CD8-positive, alpha-beta memory T cell (primary cell): ENCODE measurements around the gene CDIP1. TPM values are rescaled to one million over a fixed set of nuclear protein-coding genes. Genes with fewer than 3 reads are reported as not detected.

Experiments
- CTCF ChIA-PET: fragments of 350-600 bp; sonication (Branson Sonifier 250); formaldehyde crosslinking; loops from one replicate; lab custom pipeline; 2021; ENCODE audit warnings: antibody characterized with exemption; lab: Charles Lee
- POLR2A ChIA-PET: fragments of 350-600 bp; sonication (Branson Sonifier 250); formaldehyde crosslinking; loops from one replicate; lab custom pipeline; 2021; ENCODE audit warnings: antibody characterized with exemption; lab: Charles Lee
- DNase-seq, 5 donors: peaks; one replicate each; pipeline versions ENCODE4 v3.0.0 to v3.0.0-alpha.2; 2020 to 2022; ENCODE audit warnings: mixed read lengths in 1 of 5
- H3K27ac ChIP-seq: one replicate; pipeline ENCODE4 v1.7.0; 2013; ENCODE audit warnings: low read depth, mild to moderate bottlenecking, low read length, moderate library complexity
- H3K27me3 ChIP-seq: 2 replicates; pipeline ENCODE4 v1.7.0; 2013; ENCODE audit warnings: low read length, mild to moderate bottlenecking; ENCODE audit not compliant: insufficient read depth, poor library complexity, severe bottlenecking
- H3K36me3 ChIP-seq: 2 replicates; pipeline ENCODE4 v1.7.0; 2013; ENCODE audit warnings: mild to moderate bottlenecking, low read length, moderate library complexity; ENCODE audit not compliant: insufficient read depth
- H3K4me1 ChIP-seq: 2 replicates; pipeline ENCODE4 v1.7.0; 2013; ENCODE audit warnings: mild to moderate bottlenecking, low read length, moderate library complexity; ENCODE audit not compliant: insufficient read depth
- H3K4me3 ChIP-seq: 2 replicates; pipeline ENCODE4 v1.7.0; 2013; ENCODE audit warnings: mild to moderate bottlenecking, low read length
- H3K9me3 ChIP-seq: 2 replicates; pipeline ENCODE4 v1.7.0; 2013; ENCODE audit warnings: mild to moderate bottlenecking, low read length
- H3K27ac Mint-ChIP-seq, 8 donors: one replicate each; pipeline ENCODE4 v1.8.0; 2020 to 2021; ENCODE audit warnings: mixed read lengths in 8 of 8, mild to moderate bottlenecking in 6 of 8, inconsistent platforms in 3 of 8, moderate library complexity in 3 of 8
- H3K27me3 Mint-ChIP-seq, 2 donors: one replicate each; pipeline ENCODE4 v1.8.0; 2020 to 2021; ENCODE audit warnings: mixed read lengths in 2 of 2, mild to moderate bottlenecking in 1 of 2, moderate library complexity in 1 of 2
- H3K36me3 Mint-ChIP-seq, 3 donors: one replicate each; pipeline ENCODE4 v1.8.0; 2020 to 2021; ENCODE audit warnings: mixed read lengths in 3 of 3, inconsistent platforms in 1 of 3, mild to moderate bottlenecking in 1 of 3
- H3K4me1 Mint-ChIP-seq, 3 donors: one replicate each; pipeline ENCODE4 v1.8.0; 2020 to 2021; ENCODE audit warnings: mixed read lengths in 3 of 3, inconsistent platforms in 1 of 3, mild to moderate bottlenecking in 1 of 3
- H3K4me3 Mint-ChIP-seq, 7 donors: one replicate each; pipeline ENCODE4 v1.8.0; 2020 to 2021; ENCODE audit warnings: mixed read lengths in 7 of 7, mild to moderate bottlenecking in 6 of 7, moderate library complexity in 4 of 7, inconsistent platforms in 2 of 7
- H3K9me3 Mint-ChIP-seq, 5 donors: one replicate each; pipeline ENCODE4 v1.8.0; 2020 to 2022; ENCODE audit warnings: mixed read lengths in 5 of 5, mild to moderate bottlenecking in 3 of 5, moderate library complexity in 2 of 5, inconsistent platforms in 1 of 5
- polyA plus RNA-seq: library from polyadenylated mRNA; unstranded; fragments of 300-500 nt; fragmentation: Illumina TruSeq; gene quantifications from one replicate; pipeline ENCODE4 v1.2.3, GENCODE V29; 2021
- total RNA-seq, 2 experiments: library from RNA; stranded (reverse); gene quantifications; one replicate each; pipeline ENCODE4 v1.2.3, GENCODE V29; 2021

The CDIP1 gene
- total and polyA plus RNA-seq, 3 experiments from 2014 or later, result 21.8 to 32.1 (median 28.4) TPM

DNA sequence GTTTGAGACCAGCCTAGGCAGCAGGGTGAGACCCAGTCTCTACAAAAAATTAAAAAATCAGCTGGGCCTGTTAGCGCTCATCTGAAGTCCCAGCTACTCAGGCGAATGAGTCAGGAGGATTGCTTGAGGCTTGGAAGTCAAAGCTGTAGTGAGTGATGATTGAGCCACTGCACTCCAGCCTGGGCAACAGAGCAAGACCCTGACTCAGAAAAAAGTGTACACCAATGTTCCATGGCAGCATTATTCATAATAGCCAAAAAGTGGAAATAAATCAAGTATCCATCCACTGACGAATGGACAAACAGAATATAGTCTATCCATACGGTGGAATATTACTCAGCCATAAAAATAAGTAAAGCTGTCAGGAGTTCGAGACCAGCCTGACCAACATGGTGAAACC lies 66.7 kb downstream of the CDIP1 start:
- DNase-seq, result no peak
- peaks cover 25 to 40% (median 39%) of the 10 kb centered on the region in 3 donors for H3K4me1 Mint-ChIP-seq
- peaks cover 2 to 30% (median 5%) of the 10 kb centered on the region in 3 donors for H3K36me3 Mint-ChIP-seq
- H3K4me3 Mint-ChIP-seq, result peak overlapping the region in 1 of 7 donors; percentile 65
- H3K27ac ChIP-seq, result no peak overlapping the region
- no peaks in the 10 kb centered on the region for H3K27me3 ChIP-seq
- POLR2A ChIA-PET, result interaction anchor here (1.3 kb wide), 1 partner anchor 34 kb away, joined by 3 read pairs; no protein-coding TSS in a partner anchor
- no peaks in the 10 kb centered on the region for H3K9me3 Mint-ChIP-seq
- H3K4me1 ChIP-seq, result peaks cover 27% of the 10 kb centered on the region
- no peaks in the 10 kb centered on the region for H3K9me3 ChIP-seq
- H3K27me3 Mint-ChIP-seq, result no peaks in the 10 kb centered on the region
- no peak overlapping the region for H3K4me3 ChIP-seq
- H3K27ac Mint-ChIP-seq, result peak overlapping the region in 6 of 8 donors; percentile 40 to 89 (median 57)
- CTCF ChIA-PET, result interaction anchor here (1.7 to 1.9 kb wide), 2 partner anchors 33 to 35 kb away, joined by 4 to 5 read pairs; no protein-coding TSS in a partner anchor
- peaks cover 5% of the 10 kb centered on the region for H3K36me3 ChIP-seq

GRCh38 chr16:4468972-4469371 lies 69.6 kb downstream of the CDIP1 start:
- H3K4me3 ChIP-seq, result no peak overlapping the region
- no peaks in the 10 kb centered on the region for H3K9me3 ChIP-seq
- no peaks in the 10 kb centered on the region for H3K27me3 Mint-ChIP-seq
- DNase-seq, result no peak
- H3K4me1 ChIP-seq, result peaks cover 30% of the 10 kb centered on the region
- H3K27ac Mint-ChIP-seq, result peak overlapping the region in 5 of 8 donors; percentile 23 to 68 (median 54)
- no peak overlapping the region for H3K27ac ChIP-seq
- no peaks in the 10 kb centered on the region for H3K9me3 Mint-ChIP-seq
- H3K36me3 ChIP-seq, result peaks cover 12% of the 10 kb centered on the region
- H3K4me1 Mint-ChIP-seq, result peaks cover 35 to 47% (median 44%) of the 10 kb centered on the region in 3 donors
- ChIA-PET CTCF (interaction anchor here (1.7 kb wide), 1 partner anchor 9 kb away, joined by 4 read pairs; no protein-coding TSS in a partner anchor), POLR2A (interaction anchor here (0.5 kb wide), 1 partner anchor 33 kb away, joined by 3 read pairs; no protein-coding TSS in a partner anchor)
- H3K4me3 Mint-ChIP-seq, result no peak overlapping the region
- H3K27me3 ChIP-seq, result no peaks in the 10 kb centered on the region
- H3K36me3 Mint-ChIP-seq, result peaks cover 7 to 49% (median 15%) of the 10 kb centered on the region in 3 donors

GRCh38 chr16:4467916-4468315 lies 70.7 kb downstream of the CDIP1 start:
- H3K36me3 Mint-ChIP-seq, result peaks cover 7 to 58% (median 15%) of the 10 kb centered on the region in 3 donors
- H3K36me3 ChIP-seq, result peaks cover 12% of the 10 kb centered on the region
- POLR2A ChIA-PET, result no interaction called here

DNA sequence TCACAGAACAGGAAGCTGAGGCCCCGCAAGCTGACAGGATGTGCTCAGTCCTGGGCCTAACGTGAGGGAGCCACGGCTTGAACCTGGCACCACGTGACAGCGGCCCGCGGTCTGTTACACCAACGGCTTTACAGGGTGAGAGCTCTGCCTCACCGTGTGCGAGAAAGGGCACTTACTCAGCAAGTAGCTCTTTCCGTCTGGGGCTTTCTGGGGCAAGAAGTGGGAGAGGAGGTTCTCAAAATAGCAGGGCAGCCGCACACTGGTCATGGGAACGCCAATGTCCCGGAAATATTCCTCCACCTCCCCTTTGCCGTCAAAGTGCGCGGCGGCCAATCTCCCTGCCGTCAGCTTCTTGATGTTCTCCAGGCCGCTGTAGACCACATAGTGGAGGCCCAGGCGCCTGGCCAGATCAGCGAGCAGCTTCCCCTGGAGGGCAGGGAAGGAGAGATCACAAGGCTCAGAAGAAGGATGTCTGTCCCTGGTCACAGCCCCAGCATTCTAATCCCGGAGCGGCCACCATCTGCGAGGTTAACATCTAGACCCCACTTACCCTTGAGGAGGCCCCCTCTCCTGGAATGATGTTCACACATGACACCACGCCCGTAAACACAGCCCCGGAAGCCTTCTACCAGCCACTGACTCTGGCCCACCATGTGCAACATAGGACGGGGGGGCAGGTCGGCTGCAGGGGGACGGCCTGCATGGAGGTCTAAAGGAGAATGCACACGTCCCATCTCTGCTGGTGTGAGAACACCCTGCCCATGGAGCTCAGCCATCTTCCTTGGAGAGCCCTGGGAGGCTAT lies 72.4 kb downstream of the CDIP1 start:
- Histone ChIP-seq H3K27me3 (no peaks in the 10 kb centered on the region), H3K4me3 (peak overlapping the region; percentile 22), H3K36me3 (peaks cover 12% of the 10 kb centered on the region), H3K4me1 (peaks cover 25% of the 10 kb centered on the region), H3K9me3 (no peaks in the 10 kb centered on the region), H3K27ac (peak overlapping the region; percentile 73)
- Mint-ChIP-seq H3K27ac (peak overlapping the region; percentile 92 to 98 (median 96)), H3K4me3 (peak overlapping the region; percentile 58 to 74 (median 69)), H3K27me3 (no peaks in the 10 kb centered on the region), H3K4me1 (peaks cover 23 to 31% (median 26%) of the 10 kb centered on the region in 3 donors), H3K9me3 (no peaks in the 10 kb centered on the region), H3K36me3 (peaks cover 7 to 64% (median 15%) of the 10 kb centered on the region in 3 donors)
- DNase-seq, result peak in 4 of 5 donors; percentile 71 to 88 (median 74)
- CTCF ChIA-PET, result interaction anchor here (0.9 to 2.7 kb wide), 7 partner anchors 11 to 83 kb away, joined by 3 to 19 read pairs (median 3); partner anchors contain the start of gene HMOX2
- POLR2A ChIA-PET, result interaction anchor here (0.6 to 2.2 kb wide), 10 partner anchors 8 to 149 kb away, joined by 3 to 9 read pairs (median 5); partner anchors contain the start of genes CDIP1, CORO7, HMOX2 and NMRAL1

More at GRCh38 chr16:4467916-4468315, 70.7 kb downstream of the CDIP1 start:
- Histone ChIP-seq H3K27me3 (no peaks in the 10 kb centered on the region), H3K4me3 (no peak overlapping the region), H3K4me1 (peaks cover 28% of the 10 kb centered on the region), H3K9me3 (no peaks in the 10 kb centered on the region), H3K27ac (no peak overlapping the region)
- no peaks in the 10 kb centered on the region for H3K27me3 Mint-ChIP-seq
- DNase-seq, result no peak
- H3K27ac Mint-ChIP-seq, result peak overlapping the region in 1 of 8 donors; percentile 98
- CTCF ChIA-PET, result interaction anchor here (1.0 kb wide), 1 partner anchor 38 kb away, joined by 3 read pairs; no protein-coding TSS in a partner anchor
- H3K9me3 Mint-ChIP-seq, result no peaks in the 10 kb centered on the region
- H3K4me1 Mint-ChIP-seq, result peaks cover 30 to 40% (median 34%) of the 10 kb centered on the region in 3 donors
- no peak overlapping the region for H3K4me3 Mint-ChIP-seq

DNA sequence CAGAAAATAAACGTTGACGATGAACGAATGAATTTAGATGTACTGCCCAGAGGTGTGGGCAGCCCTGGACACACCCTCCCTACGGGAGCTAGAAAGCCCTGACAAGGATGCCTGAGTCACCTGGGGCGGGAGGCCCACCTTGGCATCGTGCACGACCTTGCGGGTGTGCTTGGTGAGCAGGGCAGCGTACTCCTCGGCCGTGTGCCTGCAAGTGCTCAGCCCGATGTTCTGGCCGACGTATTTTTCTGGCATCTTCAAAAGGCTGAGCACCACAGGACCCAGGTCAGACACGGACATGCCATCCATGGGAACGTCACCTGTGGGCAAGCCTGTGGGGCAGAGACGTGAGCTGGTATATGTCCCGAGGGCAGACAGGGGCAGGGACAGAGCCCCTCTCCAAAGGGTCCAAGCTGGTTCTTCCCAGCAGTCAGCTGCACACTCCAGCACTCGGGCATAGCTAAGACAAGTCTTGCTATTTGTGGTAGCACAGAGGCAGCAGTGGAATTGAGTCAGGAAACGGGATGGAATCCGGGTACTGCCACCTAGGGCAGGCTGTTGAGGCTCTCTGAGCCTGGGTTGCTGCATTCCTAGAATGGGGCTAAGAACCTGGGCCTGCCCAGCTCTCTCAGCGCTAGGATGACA lies 74.9 kb downstream of the CDIP1 start:
- Histone ChIP-seq H3K4me1 (peaks cover 39% of the 10 kb centered on the region), H3K4me3 (no peak overlapping the region), H3K27me3 (no peaks in the 10 kb centered on the region), H3K36me3 (peaks cover 12% of the 10 kb centered on the region), H3K27ac (no peak overlapping the region), H3K9me3 (no peaks in the 10 kb centered on the region)
- no peak overlapping the region for H3K4me3 Mint-ChIP-seq
- H3K4me1 Mint-ChIP-seq, result peaks cover 34 to 41% (median 40%) of the 10 kb centered on the region in 3 donors
- no peaks in the 10 kb centered on the region for H3K9me3 Mint-ChIP-seq
- POLR2A ChIA-PET, result interaction anchor here (1.1 kb wide), 1 partner anchor 11 kb away, joined by 10 read pairs; no protein-coding TSS in a partner anchor
- H3K27ac Mint-ChIP-seq, result peak overlapping the region in 5 of 8 donors; percentile 23 to 87 (median 78)
- H3K27me3 Mint-ChIP-seq, result no peaks in the 10 kb centered on the region
- peaks cover 7 to 73% (median 14%) of the 10 kb centered on the region in 3 donors for H3K36me3 Mint-ChIP-seq
- no peak for DNase-seq
- CTCF ChIA-PET, result no interaction called here

- DNase-seq, result no peak
- ChIA-PET CTCF (interaction anchor here (1.1 to 1.6 kb wide), 2 partner anchors 45 to 88 kb away, joined by 3 to 5 read pairs; no protein-coding TSS in a partner anchor), POLR2A (interaction anchor here (0.9 kb wide), 1 partner anchor 46 kb away, joined by 3 read pairs; no protein-coding TSS in a partner anchor)
- H3K27me3 Mint-ChIP-seq, result no peaks in the 10 kb centered on the region
- Histone ChIP-seq H3K4me3 (no peak overlapping the region), H3K27ac (no peak overlapping the region), H3K36me3 (peaks cover 12% of the 10 kb centered on the region), H3K9me3 (no peaks in the 10 kb centered on the region), H3K27me3 (no peaks in the 10 kb centered on the region), H3K4me1 (peaks cover 30% of the 10 kb centered on the region)
- peaks cover 32 to 37% (median 32%) of the 10 kb centered on the region in 3 donors for H3K4me1 Mint-ChIP-seq
- H3K4me3 Mint-ChIP-seq, result no peak overlapping the region
- peaks cover 7 to 68% (median 7%) of the 10 kb centered on the region in 3 donors for H3K36me3 Mint-ChIP-seq
- peak overlapping the region in 4 of 8 donors; percentile 14 to 76 (median 52) for H3K27ac Mint-ChIP-seq
- no peaks in the 10 kb centered on the region for H3K9me3 Mint-ChIP-seq
Observed at GRCh38 chr16:4461250-4462085, 77.1 kb downstream of the CDIP1 start.

- ChIA-PET CTCF (interaction anchor here (1.1 to 1.8 kb wide), 3 partner anchors 17 to 89 kb away, joined by 3 to 6 read pairs (median 5); no protein-coding TSS in a partner anchor), POLR2A (interaction anchor here (0.7 to 0.9 kb wide), 2 partner anchors 45 to 83 kb away, joined by 3 to 9 read pairs; no protein-coding TSS in a partner anchor)
- H3K4me1 Mint-ChIP-seq, result peaks cover 26 to 31% (median 27%) of the 10 kb centered on the region in 3 donors
- Histone ChIP-seq H3K27me3 (no peaks in the 10 kb centered on the region), H3K4me1 (peaks cover 24% of the 10 kb centered on the region), H3K36me3 (peaks cover 14% of the 10 kb centered on the region), H3K4me3 (no peak overlapping the region), H3K9me3 (no peaks in the 10 kb centered on the region), H3K27ac (no peak overlapping the region)
- no peak for DNase-seq
- H3K27me3 Mint-ChIP-seq, result no peaks in the 10 kb centered on the region
- peak overlapping the region in 1 of 7 donors; percentile 52 for H3K4me3 Mint-ChIP-seq
- peak overlapping the region in 3 of 8 donors; percentile 14 to 76 (median 60) for H3K27ac Mint-ChIP-seq
- peaks cover 5 to 68% (median 6%) of the 10 kb centered on the region in 3 donors for H3K36me3 Mint-ChIP-seq
- no peaks in the 10 kb centered on the region for H3K9me3 Mint-ChIP-seq
Observed at GRCh38 chr16:4460936-4461249, 77.7 kb downstream of the CDIP1 start.
